SW 1271 (cell line): ENCODE measurements around the gene FBXO11.
"Not testable (repeated sequence)": the region's sequence is repeated elsewhere in the genome, so short reads cannot be mapped to it uniquely, and the experiment has no call there.

ENCODE experiments used
- DNase-seq, 2 experiments: peaks; one replicate each; lab custom pipeline; 2025; lab: John Stamatoyannopoulos, UW

The FBXO11 gene

DNA sequence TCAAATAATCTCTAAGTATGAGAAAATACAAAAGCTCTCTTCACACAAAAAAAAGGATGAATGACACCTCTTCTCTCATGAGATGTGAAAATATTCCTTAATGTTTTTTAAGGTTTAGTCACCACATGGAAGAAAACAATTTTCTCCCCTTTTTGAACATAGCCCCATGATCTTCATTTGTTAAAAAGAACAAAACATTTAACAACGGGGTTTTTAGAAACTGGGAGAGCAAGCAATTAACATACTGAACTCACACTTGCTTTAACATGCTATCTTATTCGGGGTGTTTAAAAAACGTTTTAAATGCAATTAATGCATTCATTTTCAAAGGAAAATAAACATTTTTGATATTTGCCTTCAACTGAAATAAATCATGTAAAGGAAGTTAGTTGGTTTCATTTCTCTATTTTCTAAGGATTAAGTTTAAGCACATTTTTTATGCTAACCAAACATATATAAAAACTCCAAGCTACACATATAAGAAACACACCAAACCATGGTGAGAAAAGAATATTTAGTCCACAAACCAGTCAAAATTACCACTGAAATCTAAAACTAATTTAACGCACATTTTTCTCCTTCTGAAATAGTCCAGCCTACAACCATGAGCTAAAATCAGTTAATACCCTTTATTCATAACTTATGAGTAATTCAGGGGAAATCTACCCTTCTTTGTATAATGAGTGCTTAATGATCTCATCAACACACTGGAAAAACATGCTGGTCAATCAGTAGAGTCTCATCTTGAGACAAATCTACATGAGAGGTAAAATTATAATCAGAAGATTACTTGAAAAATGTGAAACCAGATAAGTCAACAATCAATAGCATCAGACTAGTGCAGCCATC is 8.2 kb downstream of the FBXO11 start:
- DNase-seq = no peak

DNA sequence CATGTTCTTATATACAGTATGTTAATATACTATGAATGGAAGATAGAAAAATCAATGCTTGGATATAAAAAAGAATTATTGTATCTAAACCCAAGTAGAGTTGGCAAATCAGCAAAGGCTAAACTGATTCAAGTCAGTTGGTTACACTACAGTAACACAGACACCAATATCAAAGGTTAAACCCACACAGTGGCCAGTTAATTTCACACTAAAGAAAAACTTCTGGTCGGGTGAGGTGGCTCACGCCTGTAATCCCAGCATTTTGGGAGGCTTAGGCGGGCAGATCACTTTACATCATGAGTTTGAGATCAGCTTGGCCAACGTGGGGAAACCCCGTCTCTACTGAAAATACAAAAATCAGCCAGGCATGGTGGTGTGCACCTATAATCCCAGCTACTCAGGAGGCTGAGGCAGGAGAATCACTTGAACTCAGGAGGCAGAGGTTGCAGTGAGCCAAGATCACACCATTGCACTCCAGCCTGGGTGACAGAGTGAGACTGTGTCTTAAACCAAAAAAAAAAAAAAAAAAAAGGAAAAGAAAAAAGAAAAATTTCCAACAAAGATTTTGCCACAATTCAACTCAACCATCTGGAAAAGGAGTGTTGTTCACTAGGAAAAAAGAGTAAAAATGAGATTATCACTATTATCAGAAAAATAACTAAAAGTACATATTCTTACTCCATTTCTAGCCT is 9.0 kb downstream of the FBXO11 start:
- not testable (repeated sequence) for DNase-seq

DNA sequence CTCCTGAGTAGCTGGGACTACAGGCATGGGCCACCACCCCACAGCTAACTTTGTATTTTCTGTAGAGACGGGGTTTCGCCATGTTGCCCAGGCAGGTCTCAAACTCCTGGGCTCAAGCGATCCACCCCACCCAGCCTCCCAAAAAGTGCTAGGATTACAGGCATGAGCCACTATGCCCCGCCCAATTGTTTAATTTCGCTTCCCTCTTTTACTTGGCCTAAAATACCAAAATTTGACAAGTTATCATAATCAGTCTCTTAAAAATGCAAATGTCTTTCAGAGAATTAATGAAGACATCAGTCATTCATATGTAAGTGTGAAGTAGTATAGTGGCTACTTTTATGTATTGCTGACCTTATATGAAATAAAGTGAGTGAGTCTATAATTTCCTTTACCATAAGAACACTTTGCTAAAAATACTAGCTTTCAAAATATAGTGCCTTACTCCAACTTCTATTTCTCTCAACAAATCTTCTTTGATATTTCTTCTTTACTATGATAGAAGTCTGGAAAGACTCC is 9.8 kb downstream of the FBXO11 start:
- DNase-seq = no peak

DNA sequence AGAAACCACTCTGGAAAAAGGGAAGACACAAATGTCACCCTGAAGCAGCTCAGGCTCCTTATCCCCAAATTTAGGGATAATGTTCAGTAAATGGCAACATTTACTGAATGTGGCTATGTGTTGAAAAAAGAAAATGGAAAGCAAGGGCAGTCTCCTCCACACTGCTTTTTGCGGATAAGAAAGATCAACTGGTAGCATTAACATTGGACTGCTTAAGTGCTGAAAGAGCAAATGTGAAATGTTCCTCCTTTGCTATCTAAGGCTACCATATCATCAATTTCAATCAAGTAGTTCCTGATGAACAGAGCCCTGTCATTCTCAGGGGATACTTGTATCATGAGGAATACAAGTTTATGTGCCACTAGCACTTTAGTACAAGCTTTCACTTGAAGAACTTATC is 12.5 kb downstream of the FBXO11 start:
- no peak for DNase-seq

- no peak for DNase-seq
Measured at GRCh38 chr2:47892338-47892730, 14.0 kb downstream of the FBXO11 start.

DNA sequence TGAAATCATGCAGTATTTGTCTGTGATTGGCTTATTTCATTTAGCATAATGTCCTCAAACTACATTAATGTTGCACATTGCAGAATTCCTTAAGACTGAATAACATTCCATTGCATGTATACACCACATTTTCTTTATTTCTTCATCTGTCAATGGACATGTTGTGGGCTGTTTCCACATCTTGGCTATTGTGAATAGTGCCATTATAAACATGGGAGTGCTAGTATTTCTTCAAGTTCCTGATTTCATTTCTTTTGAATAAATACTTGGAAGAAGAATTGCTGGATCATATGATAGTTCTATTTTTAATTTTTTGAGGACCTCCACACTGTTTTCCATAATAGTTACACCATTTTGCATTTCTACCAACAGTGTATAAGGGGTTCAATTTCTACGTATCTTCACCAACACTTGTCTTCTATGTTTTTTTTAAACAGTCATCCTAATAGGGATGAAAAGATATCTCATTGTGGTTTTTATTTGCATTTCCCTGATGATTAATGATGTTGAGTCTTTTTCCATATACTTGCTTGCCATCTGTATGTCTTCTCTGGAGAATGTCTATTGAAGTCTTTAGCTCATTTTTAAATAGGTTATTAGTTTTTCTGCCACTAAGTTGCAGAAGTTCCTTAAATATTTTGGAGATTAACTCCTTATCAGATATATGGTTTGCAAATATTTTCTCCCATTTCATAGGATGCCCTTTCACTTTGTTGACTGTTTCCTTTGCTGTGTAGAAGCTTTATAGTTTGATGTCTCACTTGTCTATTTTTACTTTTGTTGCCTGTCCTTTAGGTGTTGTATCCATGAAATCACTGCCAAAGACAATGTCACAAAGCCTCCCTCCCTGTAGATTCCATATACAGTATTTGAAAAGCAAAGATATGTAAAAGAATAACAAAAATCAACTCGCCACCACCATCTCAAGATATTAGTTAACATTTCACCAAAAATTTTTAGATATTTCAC is 14.6 kb downstream of the FBXO11 start:
- DNase-seq = no peak

- DNase-seq = no peak
Measured at GRCh38 chr2:47890711-47891368, 15.5 kb downstream of the FBXO11 start.

- DNase-seq = no peak
Measured at GRCh38 chr2:47888581-47889280, 17.6 kb downstream of the FBXO11 start.

GRCh38 chr2:47876912-47877311 is 29.4 kb downstream of the FBXO11 start:
- DNase-seq = no peak

DNA sequence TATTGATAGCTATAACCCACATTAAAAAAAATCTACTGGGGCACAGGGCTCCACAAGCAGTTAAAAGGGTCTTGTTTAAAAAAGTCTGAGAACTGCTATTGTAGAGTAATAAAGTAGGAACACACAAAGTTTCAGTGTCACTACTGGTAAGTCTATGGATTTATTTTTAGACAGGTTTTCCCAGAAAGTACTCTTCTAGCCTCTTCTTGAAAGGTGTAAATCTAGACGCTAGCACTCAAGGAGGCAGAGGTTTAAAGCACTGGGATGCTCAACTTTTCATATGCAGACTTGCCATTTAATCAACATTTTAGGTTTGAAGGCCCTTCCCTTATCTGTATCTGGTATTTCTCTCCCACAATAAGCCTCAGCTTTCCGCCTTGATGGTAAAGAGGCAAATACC is 33.4 kb downstream of the FBXO11 start:
- no peak for DNase-seq

GRCh38 chr2:47870641-47871540 is 35.4 kb downstream of the FBXO11 start:
- DNase-seq = no peak

DNA sequence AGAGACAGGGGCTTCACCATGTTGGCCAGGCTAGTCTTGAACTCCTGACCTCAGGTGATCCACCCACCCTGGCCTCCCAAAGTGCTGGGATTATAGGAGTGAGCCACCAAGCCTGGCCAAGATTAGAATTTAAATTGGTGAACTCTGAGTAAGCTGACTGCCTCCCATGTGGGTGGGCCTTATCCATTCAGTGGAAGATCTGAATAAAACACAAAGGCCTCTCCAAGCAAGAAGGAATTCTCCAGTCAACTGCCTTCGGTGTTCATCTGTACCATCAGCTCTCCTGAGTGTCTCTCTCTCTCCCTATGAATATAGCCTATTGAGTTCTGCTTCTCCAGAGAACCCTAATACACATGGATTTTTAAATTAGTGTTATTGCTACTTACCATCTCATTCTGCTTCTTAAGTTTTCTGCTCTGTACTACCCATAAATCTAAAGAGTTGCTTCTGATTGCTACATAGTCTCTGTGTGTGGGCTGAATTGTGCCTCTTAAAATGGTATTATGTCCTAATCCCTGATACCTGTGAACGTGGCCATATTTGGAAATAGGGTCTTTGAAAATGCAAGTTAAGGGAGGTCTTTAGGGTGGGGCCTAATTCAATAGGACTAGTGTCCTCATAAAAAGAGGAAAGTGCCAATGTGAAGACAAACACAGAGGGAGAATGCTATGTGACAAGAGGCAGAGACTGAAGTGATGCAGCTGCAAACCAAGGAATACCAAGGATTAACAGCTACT is 36.3 kb downstream of the FBXO11 start:
- DNase-seq = no peak

- DNase-seq = no peak
Measured at GRCh38 chr2:47868611-47869352, 37.5 kb downstream of the FBXO11 start.

GRCh38 chr2:47867205-47867604 is 39.1 kb downstream of the FBXO11 start:
- peak; percentile 16 to 64 for DNase-seq

DNA sequence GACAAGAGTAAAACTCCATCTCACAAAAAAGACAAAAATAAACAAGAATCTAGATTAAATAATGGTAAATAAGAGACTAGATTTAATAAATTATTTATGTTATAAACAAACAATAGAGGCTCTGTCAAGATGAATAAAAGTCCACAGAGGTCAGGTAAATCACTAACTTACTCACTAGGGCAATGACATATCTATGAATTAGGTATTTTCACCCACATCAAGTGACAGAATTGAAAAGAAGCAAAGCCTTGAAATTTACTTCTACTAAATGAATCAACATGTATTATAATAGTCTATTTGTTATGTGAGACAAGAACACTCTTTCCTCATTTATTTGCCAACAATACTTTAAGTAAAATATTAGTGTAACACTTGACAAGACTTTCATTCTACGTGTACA is 41.7 kb downstream of the FBXO11 start:
- no peak for DNase-seq

DNA sequence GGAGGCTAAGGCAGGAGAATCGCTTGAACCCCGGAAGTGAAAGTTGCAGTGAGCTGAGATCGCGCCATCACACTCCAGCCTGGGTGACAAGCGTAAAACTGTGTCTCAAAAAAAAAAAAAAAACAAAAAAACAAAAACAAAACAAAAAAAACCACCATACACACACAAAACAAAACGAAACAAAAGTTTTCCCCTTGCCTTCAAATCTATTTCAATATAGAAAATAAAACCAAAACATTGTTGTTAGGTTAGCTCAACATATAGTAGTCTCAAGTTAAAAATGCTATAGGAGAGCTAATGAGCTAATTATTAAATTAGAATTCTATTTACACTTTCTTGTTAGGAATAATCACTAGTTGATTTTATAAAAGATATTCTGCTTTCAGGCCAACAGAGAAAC is 43.3 kb downstream of the FBXO11 start:
- no peak for DNase-seq

DNA sequence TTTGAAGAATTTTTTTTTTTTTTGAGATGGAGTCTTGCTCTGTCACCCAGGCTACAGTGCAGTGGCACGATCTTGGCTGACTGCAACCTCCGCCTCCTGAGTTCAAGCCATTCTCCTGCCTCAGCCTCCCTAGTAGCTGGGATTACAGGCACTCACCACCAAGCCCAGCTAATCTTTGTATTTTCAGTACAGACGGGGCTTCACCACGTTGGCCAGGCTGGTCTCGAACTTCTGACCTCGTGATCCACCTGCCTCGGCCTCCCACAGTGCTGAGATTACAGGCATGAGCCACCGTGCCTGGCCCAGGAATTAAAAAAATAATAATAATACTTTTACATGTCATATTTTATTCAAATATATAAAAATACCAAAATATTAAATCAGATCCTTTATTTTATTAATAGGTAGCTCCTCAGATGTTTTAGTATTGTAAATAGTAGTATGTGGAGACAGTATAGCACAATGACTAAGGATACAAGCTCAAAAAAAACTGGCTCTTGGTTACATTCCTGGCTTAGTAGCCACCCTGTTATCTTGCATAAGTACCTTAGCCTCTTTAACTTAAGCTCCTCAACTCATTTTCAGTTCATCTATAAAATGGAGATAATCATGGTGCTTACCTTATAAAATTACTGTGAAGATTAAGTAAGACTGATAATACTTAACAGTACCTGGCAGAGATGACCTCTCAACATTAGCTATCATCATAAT is 53.1 kb downstream of the FBXO11 start:
- not testable (repeated sequence) for DNase-seq

DNA sequence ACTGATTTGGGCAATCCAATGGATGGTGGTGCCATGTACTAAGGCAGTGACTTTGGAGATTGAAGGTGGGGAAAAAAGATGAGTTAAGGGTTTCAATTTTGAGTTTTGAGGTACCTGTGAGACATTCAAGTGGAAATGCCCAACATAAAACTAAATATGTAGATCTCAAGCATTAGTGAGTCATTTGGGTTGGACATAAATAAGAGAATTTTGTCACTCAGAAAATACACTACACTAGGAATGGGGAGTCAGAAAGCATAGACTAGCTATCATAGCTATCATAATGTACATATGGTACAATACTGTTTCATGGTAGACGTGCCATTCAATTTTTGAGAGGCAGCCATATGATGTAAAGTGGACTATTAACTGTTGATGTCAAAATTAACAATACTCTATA is 56.1 kb downstream of the FBXO11 start:
- DNase-seq = no peak
